ENCODE results near the gene GLI3.

The GLI3 gene

DNA sequence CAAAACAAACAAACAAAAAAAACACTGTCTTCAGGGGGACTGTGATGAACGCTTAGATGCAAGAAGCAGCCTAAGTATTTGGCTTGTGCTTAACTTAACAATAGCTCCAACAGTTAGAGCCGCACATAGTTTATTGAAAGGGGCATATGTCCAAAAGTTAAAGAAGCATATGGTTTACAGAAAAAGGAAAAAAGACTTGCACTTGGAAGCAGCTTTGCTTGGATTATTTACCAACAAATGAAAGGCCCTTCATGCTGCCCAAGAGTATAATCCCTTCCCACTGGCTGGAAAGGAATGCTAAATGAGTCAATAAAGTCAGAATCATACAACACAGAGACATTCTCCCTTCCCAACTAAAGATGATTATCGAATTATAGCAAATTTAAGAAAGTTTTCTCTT, 77.9 kb downstream of the GLI3 start:
- Histone ChIP-seq H3K9me2 (replicated peaks; ENCODE audit: insufficient read depth, low read length) (no peaks in the 10 kb centered on the region), H3K9me3 (replicated peaks; ENCODE audit: insufficient read depth, low read length) (no peaks in the 10 kb centered on the region), H3K27me3 (replicated peaks; ENCODE audit: insufficient read depth, low read length) (no peaks in the 10 kb centered on the region), H3K4me2 (ENCODE audit: low read depth, low read length) (no peak overlapping the region), H3K27ac (ENCODE audit: low read length) (no peak overlapping the region), H2AFZ (ENCODE audit: low read length) (no peak overlapping the region), H3K4me3 (ENCODE audit: low read length) (no peak overlapping the region), H3K79me2 (ENCODE audit: low read length) (no peaks in the 10 kb centered on the region), H3F3A (ENCODE audit: insufficient read depth, low read length) (no peaks in the 10 kb centered on the region), H3K36me3 (replicated peaks; ENCODE audit: insufficient read depth, low read length) (no peaks in the 10 kb centered on the region; the same call in 1 of the 2 replicates), H4K20me1 (ENCODE audit: insufficient read depth, low read length) (no peaks in the 10 kb centered on the region), H3K9ac (ENCODE audit: low read length) (no peak overlapping the region), H3K4me1 (ENCODE audit: low read length) (peaks cover 13% of the 10 kb centered on the region)
- TF ChIP-seq EZH2 (optimal IDR thresholded peaks at IDR 0.05; ENCODE audit: low read depth, low read length) (no peak), EZH2phosphoT487 (IDR thresholded peaks at IDR 0.05; ENCODE audit: low read length) (no peak)
- TF ChIP-seq, protein P1, sequence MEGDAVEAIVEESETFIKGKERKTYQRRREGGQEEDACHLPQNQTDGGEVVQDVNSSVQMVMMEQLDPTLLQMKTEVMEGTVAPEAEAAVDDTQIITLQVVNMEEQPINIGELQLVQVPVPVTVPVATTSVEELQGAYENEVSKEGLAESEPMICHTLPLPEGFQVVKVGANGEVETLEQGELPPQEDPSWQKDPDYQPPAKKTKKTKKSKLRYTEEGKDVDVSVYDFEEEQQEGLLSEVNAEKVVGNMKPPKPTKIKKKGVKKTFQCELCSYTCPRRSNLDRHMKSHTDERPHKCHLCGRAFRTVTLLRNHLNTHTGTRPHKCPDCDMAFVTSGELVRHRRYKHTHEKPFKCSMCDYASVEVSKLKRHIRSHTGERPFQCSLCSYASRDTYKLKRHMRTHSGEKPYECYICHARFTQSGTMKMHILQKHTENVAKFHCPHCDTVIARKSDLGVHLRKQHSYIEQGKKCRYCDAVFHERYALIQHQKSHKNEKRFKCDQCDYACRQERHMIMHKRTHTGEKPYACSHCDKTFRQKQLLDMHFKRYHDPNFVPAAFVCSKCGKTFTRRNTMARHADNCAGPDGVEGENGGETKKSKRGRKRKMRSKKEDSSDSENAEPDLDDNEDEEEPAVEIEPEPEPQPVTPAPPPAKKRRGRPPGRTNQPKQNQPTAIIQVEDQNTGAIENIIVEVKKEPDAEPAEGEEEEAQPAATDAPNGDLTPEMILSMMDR (IDR thresholded peaks at IDR 0.05; ENCODE audit: low read length), result no peak
- DNase-seq, result no peak

DNA sequence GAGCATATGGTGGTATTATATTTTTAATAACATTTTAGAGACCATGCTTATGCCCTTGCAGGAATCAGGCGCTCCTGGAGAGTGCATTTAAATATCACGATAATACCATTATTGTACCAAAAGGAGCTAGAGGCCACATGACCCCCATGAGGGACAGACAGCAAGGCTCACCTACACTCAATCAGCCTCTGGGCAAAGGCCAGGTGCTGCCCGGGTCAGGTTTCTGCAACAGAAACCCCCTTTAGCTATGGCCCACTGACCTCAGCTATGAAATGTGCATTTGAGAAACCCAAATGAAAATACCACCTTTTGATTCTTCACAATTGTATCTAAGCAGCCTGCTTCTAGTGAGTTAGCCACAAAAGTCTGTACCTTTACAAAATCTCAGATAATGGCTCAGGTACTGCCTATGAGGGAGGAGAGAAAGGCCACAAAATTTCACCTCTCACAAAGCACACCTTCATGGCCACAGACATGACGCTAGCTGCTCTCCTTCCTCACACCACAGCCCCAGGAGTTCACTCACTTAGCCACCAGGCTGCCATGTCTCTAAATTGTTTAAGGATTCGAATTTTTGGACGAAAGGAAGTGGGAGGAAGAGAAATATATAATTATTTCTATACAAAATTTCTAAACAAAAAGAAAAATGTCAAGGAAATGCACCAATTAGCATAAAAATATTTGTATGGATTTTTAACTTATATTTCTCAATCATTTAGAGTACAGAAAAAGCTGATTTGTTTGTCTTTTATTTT, 79.9 kb downstream of the GLI3 start:
- Histone ChIP-seq H3K9ac (ENCODE audit: low read length) (no peak overlapping the region), H3K4me2 (ENCODE audit: low read depth, low read length) (no peak overlapping the region), H3K27me3 (replicated peaks; ENCODE audit: insufficient read depth, low read length) (no peaks in the 10 kb centered on the region), H3K4me3 (ENCODE audit: low read length) (no peak overlapping the region), H3K4me1 (ENCODE audit: low read length) (0 out of 2 replicates have a peak, but pooled peaks cover 3% of the 10 kb centered on the region), H3K36me3 (replicated peaks; ENCODE audit: insufficient read depth, low read length) (no peaks in the 10 kb centered on the region; the same call in 1 of the 2 replicates), H3K79me2 (ENCODE audit: low read length) (no peaks in the 10 kb centered on the region), H3F3A (ENCODE audit: insufficient read depth, low read length) (no peaks in the 10 kb centered on the region), H4K20me1 (ENCODE audit: insufficient read depth, low read length) (no peaks in the 10 kb centered on the region), H3K9me2 (replicated peaks; ENCODE audit: insufficient read depth, low read length) (no peaks in the 10 kb centered on the region), H3K27ac (ENCODE audit: low read length) (no peak overlapping the region), H3K9me3 (replicated peaks; ENCODE audit: insufficient read depth, low read length) (no peaks in the 10 kb centered on the region), H2AFZ (ENCODE audit: low read length) (no peak overlapping the region)
- TF ChIP-seq, protein P1 (IDR thresholded peaks at IDR 0.05; ENCODE audit: low read length), result no peak
- TF ChIP-seq EZH2phosphoT487 (IDR thresholded peaks at IDR 0.05; ENCODE audit: low read length) (no peak), EZH2 (optimal IDR thresholded peaks at IDR 0.05; ENCODE audit: low read depth, low read length) (no peak)
- DNase-seq, result no peak

DNA sequence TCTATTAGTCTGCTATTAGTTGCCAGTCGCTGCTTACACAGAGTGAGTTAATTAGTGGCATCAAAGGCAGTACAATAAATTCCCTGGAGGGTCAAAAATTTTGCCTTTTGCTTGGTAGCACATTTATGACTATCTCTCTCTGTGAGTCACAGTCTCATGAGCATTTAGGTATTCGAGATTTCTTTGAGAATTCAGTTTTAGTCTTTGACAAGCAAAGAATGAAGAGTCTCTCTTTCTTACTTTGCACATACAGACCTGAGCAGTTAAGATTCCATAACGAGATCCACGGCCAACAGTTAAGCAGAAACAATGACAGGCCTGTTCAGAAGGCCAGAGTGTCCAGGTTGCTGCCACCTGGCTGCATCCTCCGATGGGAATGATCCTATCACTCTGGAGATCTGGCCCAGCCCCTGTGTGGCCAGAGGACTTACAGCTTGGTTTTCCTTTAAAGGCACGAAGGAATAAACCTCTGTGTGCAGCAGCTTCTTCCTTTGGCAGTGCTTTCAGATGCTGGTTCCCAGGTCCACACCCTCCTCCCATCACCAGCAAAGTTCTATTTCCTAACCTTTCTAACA, 80.6 kb downstream of the GLI3 start:
- H3K36me3 ChIP-seq (replicated peaks; ENCODE audit: insufficient read depth, low read length), result no peaks in the 10 kb centered on the region; the same call in 1 of the 2 replicates
- no peaks in the 10 kb centered on the region for H3K4me1 ChIP-seq (ENCODE audit: low read length)
- no peaks in the 10 kb centered on the region for H3K27me3 ChIP-seq (replicated peaks; ENCODE audit: insufficient read depth, low read length)
- no peak overlapping the region for H3K9ac ChIP-seq (ENCODE audit: low read length)
- no peaks in the 10 kb centered on the region for H3F3A ChIP-seq (ENCODE audit: insufficient read depth, low read length)
- H3K27ac ChIP-seq (ENCODE audit: low read length), result no peak overlapping the region
- no peaks in the 10 kb centered on the region for H3K9me2 ChIP-seq (replicated peaks; ENCODE audit: insufficient read depth, low read length)
- H3K9me3 ChIP-seq (replicated peaks; ENCODE audit: insufficient read depth, low read length), result no peaks in the 10 kb centered on the region
- H3K79me2 ChIP-seq (ENCODE audit: low read length), result no peaks in the 10 kb centered on the region
- H3K4me3 ChIP-seq (ENCODE audit: low read length), result no peak overlapping the region
- no peak for DNase-seq
- H2AFZ ChIP-seq (ENCODE audit: low read length), result no peak overlapping the region
- no peaks in the 10 kb centered on the region for H4K20me1 ChIP-seq (ENCODE audit: insufficient read depth, low read length)
- TF ChIP-seq, protein P1 (IDR thresholded peaks at IDR 0.05; ENCODE audit: low read length), result no peak
- TF ChIP-seq EZH2 (optimal IDR thresholded peaks at IDR 0.05; ENCODE audit: low read depth, low read length) (no peak), EZH2phosphoT487 (IDR thresholded peaks at IDR 0.05; ENCODE audit: low read length) (no peak)
- no peak overlapping the region for H3K4me2 ChIP-seq (ENCODE audit: low read depth, low read length)
